ENCODE data around the gene ARF3. TPM values are rescaled to one million over a fixed set of nuclear protein-coding genes. Genes with fewer than 3 reads are reported as not detected.

Gene ARF3
- total RNA-seq, 1 experiment from 2014 or later, result 256 TPM

DNA sequence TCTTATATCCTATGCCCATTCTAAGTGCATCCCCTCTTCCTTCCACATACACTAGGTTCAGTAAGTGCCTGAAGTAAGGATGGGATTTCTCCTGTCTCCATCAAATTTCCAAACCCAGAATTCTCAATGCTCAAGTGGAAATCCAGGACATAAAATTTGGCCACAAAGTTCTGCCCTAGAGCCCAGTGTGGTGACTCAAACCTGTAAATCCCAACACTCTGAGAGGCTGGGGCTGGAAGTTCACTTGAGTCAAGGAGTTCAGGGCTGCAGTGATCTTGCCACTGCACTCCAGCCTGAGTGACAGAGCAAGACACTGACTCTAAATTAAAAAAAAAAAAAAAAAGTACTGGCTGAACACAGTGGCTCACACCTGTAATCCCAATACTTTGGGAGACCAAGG, 4.5 kb upstream of the ARF3 start:
- CTCF ChIA-PET, result interaction anchor here (1.0 kb wide), 1 partner anchor 10 kb away, joined by 4 read pairs; the partner anchor contains the start of gene WNT10B

More for the DNA sequence above, 4.5 kb upstream of the ARF3 start:
- H3K4me3 Mint-ChIP-seq, result no peak overlapping the region
- H3K27ac Mint-ChIP-seq, result no peak overlapping the region
- peaks cover 13% of the 10 kb centered on the region for H3K27me3 Mint-ChIP-seq (ENCODE audit: low read depth)
- DNase-seq (ENCODE audit: low spot score) (no peak), ATAC-seq (no peak)
- H3K36me3 Mint-ChIP-seq, result no peaks in the 10 kb centered on the region
- POLR2A ChIA-PET, result no interaction called here
- peaks cover 37% of the 10 kb centered on the region for H3K4me1 Mint-ChIP-seq
- TF ChIP-seq SOX15 (CRISPR knock-in tag; IDR thresholded peaks at IDR 0.05), result no peak
- TF ChIP-seq, protein P1, sequence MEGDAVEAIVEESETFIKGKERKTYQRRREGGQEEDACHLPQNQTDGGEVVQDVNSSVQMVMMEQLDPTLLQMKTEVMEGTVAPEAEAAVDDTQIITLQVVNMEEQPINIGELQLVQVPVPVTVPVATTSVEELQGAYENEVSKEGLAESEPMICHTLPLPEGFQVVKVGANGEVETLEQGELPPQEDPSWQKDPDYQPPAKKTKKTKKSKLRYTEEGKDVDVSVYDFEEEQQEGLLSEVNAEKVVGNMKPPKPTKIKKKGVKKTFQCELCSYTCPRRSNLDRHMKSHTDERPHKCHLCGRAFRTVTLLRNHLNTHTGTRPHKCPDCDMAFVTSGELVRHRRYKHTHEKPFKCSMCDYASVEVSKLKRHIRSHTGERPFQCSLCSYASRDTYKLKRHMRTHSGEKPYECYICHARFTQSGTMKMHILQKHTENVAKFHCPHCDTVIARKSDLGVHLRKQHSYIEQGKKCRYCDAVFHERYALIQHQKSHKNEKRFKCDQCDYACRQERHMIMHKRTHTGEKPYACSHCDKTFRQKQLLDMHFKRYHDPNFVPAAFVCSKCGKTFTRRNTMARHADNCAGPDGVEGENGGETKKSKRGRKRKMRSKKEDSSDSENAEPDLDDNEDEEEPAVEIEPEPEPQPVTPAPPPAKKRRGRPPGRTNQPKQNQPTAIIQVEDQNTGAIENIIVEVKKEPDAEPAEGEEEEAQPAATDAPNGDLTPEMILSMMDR (IDR thresholded peaks at IDR 0.05), result no peak
- no peak for TF ChIP-seq MYBL2 (CRISPR knock-in tag; IDR thresholded peaks at IDR 0.05)
- TF ChIP-seq FOXK1 (CRISPR knock-in tag; IDR thresholded peaks at IDR 0.05), result no peak
- TF ChIP-seq, protein P2, sequence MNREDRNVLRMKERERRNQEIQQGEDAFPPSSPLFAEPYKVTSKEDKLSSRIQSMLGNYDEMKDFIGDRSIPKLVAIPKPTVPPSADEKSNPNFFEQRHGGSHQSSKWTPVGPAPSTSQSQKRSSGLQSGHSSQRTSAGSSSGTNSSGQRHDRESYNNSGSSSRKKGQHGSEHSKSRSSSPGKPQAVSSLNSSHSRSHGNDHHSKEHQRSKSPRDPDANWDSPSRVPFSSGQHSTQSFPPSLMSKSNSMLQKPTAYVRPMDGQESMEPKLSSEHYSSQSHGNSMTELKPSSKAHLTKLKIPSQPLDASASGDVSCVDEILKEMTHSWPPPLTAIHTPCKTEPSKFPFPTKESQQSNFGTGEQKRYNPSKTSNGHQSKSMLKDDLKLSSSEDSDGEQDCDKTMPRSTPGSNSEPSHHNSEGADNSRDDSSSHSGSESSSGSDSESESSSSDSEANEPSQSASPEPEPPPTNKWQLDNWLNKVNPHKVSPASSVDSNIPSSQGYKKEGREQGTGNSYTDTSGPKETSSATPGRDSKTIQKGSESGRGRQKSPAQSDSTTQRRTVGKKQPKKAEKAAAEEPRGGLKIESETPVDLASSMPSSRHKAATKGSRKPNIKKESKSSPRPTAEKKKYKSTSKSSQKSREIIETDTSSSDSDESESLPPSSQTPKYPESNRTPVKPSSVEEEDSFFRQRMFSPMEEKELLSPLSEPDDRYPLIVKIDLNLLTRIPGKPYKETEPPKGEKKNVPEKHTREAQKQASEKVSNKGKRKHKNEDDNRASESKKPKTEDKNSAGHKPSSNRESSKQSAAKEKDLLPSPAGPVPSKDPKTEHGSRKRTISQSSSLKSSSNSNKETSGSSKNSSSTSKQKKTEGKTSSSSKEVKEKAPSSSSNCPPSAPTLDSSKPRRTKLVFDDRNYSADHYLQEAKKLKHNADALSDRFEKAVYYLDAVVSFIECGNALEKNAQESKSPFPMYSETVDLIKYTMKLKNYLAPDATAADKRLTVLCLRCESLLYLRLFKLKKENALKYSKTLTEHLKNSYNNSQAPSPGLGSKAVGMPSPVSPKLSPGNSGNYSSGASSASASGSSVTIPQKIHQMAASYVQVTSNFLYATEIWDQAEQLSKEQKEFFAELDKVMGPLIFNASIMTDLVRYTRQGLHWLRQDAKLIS (CRISPR knock-in tag; IDR thresholded peaks at IDR 0.05; ENCODE audit: borderline replicate concordance), result no peak
- TF ChIP-seq EMX1 (CRISPR knock-in tag; IDR thresholded peaks at IDR 0.05), result no peak
- no peak for TF ChIP-seq JUN (CRISPR knock-in tag; IDR thresholded peaks at IDR 0.05)
- no peak for TF ChIP-seq NR1H2 (CRISPR knock-in tag; IDR thresholded peaks at IDR 0.05)
- TF ChIP-seq, protein P3, sequence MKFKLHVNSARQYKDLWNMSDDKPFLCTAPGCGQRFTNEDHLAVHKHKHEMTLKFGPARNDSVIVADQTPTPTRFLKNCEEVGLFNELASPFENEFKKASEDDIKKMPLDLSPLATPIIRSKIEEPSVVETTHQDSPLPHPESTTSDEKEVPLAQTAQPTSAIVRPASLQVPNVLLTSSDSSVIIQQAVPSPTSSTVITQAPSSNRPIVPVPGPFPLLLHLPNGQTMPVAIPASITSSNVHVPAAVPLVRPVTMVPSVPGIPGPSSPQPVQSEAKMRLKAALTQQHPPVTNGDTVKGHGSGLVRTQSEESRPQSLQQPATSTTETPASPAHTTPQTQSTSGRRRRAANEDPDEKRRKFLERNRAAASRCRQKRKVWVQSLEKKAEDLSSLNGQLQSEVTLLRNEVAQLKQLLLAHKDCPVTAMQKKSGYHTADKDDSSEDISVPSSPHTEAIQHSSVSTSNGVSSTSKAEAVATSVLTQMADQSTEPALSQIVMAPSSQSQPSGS (CRISPR knock-in tag; IDR thresholded peaks at IDR 0.05; ENCODE audit: borderline replicate concordance, low read depth), result no peak
- no peak for TF ChIP-seq CREM (CRISPR knock-in tag; IDR thresholded peaks at IDR 0.05)
- TF ChIP-seq, protein P4, sequence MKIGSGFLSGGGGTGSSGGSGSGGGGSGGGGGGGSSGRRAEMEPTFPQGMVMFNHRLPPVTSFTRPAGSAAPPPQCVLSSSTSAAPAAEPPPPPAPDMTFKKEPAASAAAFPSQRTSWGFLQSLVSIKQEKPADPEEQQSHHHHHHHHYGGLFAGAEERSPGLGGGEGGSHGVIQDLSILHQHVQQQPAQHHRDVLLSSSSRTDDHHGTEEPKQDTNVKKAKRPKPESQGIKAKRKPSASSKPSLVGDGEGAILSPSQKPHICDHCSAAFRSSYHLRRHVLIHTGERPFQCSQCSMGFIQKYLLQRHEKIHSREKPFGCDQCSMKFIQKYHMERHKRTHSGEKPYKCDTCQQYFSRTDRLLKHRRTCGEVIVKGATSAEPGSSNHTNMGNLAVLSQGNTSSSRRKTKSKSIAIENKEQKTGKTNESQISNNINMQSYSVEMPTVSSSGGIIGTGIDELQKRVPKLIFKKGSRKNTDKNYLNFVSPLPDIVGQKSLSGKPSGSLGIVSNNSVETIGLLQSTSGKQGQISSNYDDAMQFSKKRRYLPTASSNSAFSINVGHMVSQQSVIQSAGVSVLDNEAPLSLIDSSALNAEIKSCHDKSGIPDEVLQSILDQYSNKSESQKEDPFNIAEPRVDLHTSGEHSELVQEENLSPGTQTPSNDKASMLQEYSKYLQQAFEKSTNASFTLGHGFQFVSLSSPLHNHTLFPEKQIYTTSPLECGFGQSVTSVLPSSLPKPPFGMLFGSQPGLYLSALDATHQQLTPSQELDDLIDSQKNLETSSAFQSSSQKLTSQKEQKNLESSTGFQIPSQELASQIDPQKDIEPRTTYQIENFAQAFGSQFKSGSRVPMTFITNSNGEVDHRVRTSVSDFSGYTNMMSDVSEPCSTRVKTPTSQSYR (CRISPR knock-in tag; IDR thresholded peaks at IDR 0.05), result no peak
- TF ChIP-seq ZNF121 (CRISPR knock-in tag; IDR thresholded peaks at IDR 0.05), result no peak
- TF ChIP-seq ETV6 (CRISPR knock-in tag; IDR thresholded peaks at IDR 0.05), result no peak
- TF ChIP-seq ZBTB21 (CRISPR knock-in tag; IDR thresholded peaks at IDR 0.05; ENCODE audit: borderline replicate concordance), result no peak
- TF ChIP-seq, protein P5, sequence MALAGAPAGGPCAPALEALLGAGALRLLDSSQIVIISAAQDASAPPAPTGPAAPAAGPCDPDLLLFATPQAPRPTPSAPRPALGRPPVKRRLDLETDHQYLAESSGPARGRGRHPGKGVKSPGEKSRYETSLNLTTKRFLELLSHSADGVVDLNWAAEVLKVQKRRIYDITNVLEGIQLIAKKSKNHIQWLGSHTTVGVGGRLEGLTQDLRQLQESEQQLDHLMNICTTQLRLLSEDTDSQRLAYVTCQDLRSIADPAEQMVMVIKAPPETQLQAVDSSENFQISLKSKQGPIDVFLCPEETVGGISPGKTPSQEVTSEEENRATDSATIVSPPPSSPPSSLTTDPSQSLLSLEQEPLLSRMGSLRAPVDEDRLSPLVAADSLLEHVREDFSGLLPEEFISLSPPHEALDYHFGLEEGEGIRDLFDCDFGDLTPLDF (CRISPR knock-in tag; IDR thresholded peaks at IDR 0.05), result no peak
- no peak for TF ChIP-seq FOXJ3 (CRISPR knock-in tag; IDR thresholded peaks at IDR 0.05; ENCODE audit: borderline replicate concordance)
- no peak for TF ChIP-seq GRHL2 (CRISPR knock-in tag; IDR thresholded peaks at IDR 0.05; ENCODE audit: insufficient replicate concordance, severe bottlenecking)
- H3K9me3 Mint-ChIP-seq, result no peaks in the 10 kb centered on the region

Data from WTC11 (cell line).